ENCODE data around the gene UBAP2L.
"Not testable (repeated sequence)": the region's sequence is repeated elsewhere in the genome, so short reads cannot be mapped to it uniquely, and the experiment has no call there.

Gene UBAP2L

DNA sequence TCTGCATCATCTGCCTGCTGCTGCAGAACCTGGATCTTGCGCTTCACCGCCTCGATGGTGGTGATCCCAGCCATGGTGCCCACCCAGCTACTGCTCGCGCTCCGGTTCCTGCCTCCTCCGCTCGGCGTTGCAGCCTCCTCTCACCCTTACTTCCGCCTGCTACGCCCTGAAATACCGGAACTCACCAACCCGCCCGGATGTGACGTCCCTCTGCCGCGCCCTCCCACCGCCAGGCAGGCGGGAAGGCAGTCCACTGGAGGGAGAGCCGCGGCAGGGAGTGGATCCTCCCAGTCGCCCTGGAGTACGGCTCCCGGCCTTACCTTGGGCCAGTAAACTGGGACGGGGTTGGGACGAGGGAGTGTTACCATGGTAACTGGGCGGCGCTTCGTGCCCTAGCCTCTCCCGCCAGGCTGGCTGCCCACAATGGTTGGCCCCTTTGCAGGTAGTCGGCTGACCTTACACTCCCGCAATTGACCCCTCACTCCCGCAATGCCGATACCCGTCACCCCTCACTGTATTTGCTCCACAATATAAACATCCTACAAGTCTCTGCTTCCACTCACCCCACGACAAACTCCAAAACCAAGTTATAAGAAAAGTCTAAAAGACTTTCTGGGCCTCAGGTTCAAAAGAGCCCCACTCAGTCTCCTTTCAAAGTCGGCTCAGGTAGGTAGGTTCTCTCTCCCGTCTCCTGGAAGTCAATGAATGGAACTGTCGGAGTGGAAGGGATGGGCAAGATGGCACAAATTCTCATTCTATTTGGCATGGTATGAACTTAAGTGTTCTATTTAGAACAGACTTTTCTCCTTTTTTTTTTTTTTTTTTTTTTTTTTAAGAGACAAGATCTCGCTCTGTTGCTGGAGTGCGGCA lies 37.5 kb upstream of the UBAP2L start:
- Histone ChIP-seq H3K27ac (ENCODE audit: low read depth, low read length) (peak overlapping the region; percentile 68; the same call in 1 of the 2 replicates), H3K4me1 (ENCODE audit: control insufficient read depth, insufficient read depth, low read length) (peaks cover 46% of the 10 kb centered on the region)

DNA sequence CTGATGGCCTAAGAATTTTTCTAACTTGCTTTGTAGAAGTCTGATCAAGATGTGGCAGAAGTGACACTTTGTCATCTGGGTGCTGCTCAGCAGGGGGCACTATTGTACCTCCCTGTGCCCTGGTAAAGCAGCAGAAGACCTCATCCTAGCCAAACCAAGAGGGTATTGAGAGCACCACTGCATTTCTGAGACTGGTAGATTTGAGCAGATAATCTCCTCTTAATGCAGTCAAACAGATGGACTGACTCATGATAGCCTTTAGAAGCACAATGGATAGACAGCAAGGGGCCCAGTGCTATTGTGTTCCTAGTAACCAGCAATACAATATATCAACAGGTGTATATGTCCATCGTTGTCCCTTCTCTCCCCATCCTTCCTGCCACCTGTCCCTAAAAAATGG lies 34.6 kb upstream of the UBAP2L start:
- no peaks in the 10 kb centered on the region for H3K9me3 ChIP-seq (ENCODE audit: control insufficient read depth, insufficient read depth, low read depth, low read length)

More for the DNA sequence above, 37.5 kb upstream of the UBAP2L start:
- H3K4me3 ChIP-seq (ENCODE audit: low read depth, low read length), result peak overlapping the region; percentile 94
- peak overlapping the region; percentile 86 for H3K9ac ChIP-seq (ENCODE audit: low read length)
- peaks cover 19% of the 10 kb centered on the region for H3K36me3 ChIP-seq (ENCODE audit: control insufficient read depth, insufficient read depth, low read length)
- no peaks in the 10 kb centered on the region for H3K27me3 ChIP-seq (ENCODE audit: control insufficient read depth, insufficient read depth, low read length)
- H3K9me3 ChIP-seq (ENCODE audit: control insufficient read depth, insufficient read depth, low read depth, low read length), result no peaks in the 10 kb centered on the region

DNA sequence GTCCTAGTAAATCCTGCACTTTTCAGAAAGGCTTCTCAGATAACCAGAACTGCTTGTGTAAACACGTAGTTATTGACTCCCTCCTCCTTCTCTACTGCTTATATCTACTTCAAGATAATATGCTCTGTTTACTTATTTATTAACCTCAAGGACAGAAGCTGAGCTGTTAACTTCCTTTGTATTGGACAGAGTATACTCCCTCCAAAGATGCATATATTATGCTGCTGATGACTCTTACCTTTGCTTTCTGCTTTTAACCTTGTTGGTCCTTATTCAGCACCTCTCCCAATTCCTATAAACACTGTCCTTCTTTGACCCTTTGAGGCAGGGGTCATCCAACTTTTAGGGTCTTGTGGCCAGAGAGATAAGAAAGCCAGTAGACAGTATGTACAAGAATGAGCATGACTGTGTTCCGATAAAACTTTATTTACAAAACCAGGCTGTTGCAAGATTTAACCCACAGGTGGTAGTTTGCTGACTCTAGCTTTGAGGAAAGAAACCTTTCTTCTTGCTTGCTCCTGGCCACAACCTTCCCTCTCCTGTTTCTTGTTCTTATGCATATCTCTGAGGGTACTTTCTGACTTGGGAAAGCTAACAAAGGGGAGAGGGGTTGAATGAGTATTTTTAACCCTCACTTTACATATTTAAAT lies 33.8 kb upstream of the UBAP2L start:
- H3K4me3 ChIP-seq (ENCODE audit: low read depth, low read length), result peak overlapping the region; percentile 24; the same call in 1 of the 2 replicates
- H3K4me1 ChIP-seq (ENCODE audit: control insufficient read depth, insufficient read depth, low read length), result peaks cover 20% of the 10 kb centered on the region
- H3K9ac ChIP-seq (ENCODE audit: low read length), result no peak overlapping the region
- H3K9me3 ChIP-seq (ENCODE audit: control insufficient read depth, insufficient read depth, low read depth, low read length), result no peaks in the 10 kb centered on the region
- H3K27ac ChIP-seq (ENCODE audit: low read depth, low read length), result peak overlapping the region; percentile 4; the same call in 1 of the 2 replicates
- no peaks in the 10 kb centered on the region for H3K36me3 ChIP-seq (ENCODE audit: control insufficient read depth, insufficient read depth, low read length)
- H3K27me3 ChIP-seq (ENCODE audit: control insufficient read depth, insufficient read depth, low read length), result no peaks in the 10 kb centered on the region; the same call in 1 of the 2 replicates

More for the DNA sequence above, 34.6 kb upstream of the UBAP2L start:
- Histone ChIP-seq H3K9ac (ENCODE audit: low read length) (no peak overlapping the region), H3K36me3 (ENCODE audit: control insufficient read depth, insufficient read depth, low read length) (no peaks in the 10 kb centered on the region), H3K27ac (ENCODE audit: low read depth, low read length) (no peak overlapping the region), H3K4me3 (ENCODE audit: low read depth, low read length) (no peak overlapping the region; the same call in 1 of the 2 replicates), H3K27me3 (ENCODE audit: control insufficient read depth, insufficient read depth, low read length) (no peaks in the 10 kb centered on the region), H3K4me1 (ENCODE audit: control insufficient read depth, insufficient read depth, low read length) (peaks cover 20% of the 10 kb centered on the region)

DNA sequence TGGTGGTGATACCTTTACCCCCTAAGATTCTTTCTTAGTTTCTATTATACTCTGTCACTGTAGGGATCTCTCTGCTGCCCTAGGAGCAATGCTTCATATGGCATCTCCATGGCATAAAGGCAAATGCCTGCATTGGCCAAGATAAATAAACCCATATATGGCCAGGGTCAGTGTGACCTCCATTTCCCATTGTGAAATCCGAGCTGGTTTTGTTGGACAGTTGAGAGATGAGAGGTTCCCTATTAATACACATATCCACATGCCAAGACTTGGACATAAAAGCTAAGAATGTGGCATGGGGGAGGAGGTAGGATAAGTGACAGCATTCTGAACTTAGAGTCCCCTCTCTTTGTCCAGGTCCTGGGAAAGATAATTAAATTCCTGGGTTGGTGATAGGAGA lies 30.2 kb upstream of the UBAP2L start:
- Histone ChIP-seq H3K4me1 (ENCODE audit: control insufficient read depth, insufficient read depth, low read length) (peaks cover 24% of the 10 kb centered on the region), H3K27ac (ENCODE audit: low read depth, low read length) (no peak overlapping the region), H3K9ac (ENCODE audit: low read length) (no peak overlapping the region), H3K27me3 (ENCODE audit: control insufficient read depth, insufficient read depth, low read length) (peaks cover 15% of the 10 kb centered on the region; the same call in 1 of the 2 replicates), H3K36me3 (ENCODE audit: control insufficient read depth, insufficient read depth, low read length) (no peaks in the 10 kb centered on the region), H3K9me3 (ENCODE audit: control insufficient read depth, insufficient read depth, low read depth, low read length) (no peaks in the 10 kb centered on the region), H3K4me3 (ENCODE audit: low read depth, low read length) (no peak overlapping the region)

DNA sequence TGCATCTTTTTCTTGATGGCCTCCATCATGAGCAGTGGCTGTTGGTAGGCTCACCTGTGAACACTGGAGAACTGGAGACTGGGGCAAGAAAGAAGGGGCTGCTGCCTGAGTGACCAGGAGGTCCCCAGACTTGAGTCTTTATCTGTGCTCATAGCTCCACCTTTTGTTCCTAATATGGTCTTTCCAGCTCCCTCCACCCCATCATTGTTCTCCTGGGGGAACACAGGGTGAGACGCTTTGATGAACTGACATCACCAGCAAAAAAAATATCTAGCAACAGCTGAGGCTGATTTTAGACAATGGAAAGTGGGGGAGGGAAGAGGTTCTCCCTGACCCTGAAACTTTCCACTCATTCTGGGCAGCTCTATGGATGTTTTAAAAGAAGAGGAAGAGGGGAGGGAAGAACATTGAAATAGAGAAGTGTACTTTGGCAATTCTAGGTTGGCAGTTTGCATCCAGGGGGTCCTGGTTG lies 28.7 kb upstream of the UBAP2L start, which contains the start of gene TPM3:
TPM3 (minus strand) TSS at position 111 of the 472 bp plus-strand sequence; CDS start at position 29, 82 bp downstream.
- Histone ChIP-seq H3K27ac (ENCODE audit: low read depth, low read length) (no peak within 1 kb of the TSS), H3K9ac (ENCODE audit: low read length) (no peak within 1 kb of the TSS)

DNA sequence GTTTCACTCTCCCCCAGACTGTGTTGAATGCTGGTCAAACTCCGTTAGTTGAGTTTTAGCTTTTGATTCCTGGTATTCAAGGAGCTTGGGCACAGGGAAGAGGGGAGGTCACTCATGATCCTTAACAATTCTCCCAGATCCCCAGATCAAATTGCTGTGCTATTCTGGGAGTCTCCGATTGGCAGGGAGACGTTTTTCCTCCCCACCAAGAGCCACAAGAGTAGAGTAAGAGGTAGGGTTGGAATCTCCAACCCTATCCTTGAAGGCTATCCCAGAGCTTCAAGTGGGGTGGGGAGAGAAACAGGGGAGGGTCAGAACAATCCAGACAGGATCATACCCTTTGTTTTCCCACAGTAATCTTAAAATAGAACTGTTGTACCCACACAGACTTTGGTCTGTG lies 28.3 kb upstream of the UBAP2L start:
- H3K4me1 ChIP-seq (ENCODE audit: control insufficient read depth, insufficient read depth, low read length), result peaks cover 11% of the 10 kb centered on the region; the same call in 1 of the 2 replicates
- H3K36me3 ChIP-seq (ENCODE audit: control insufficient read depth, insufficient read depth, low read length), result no peaks in the 10 kb centered on the region
- H3K27ac ChIP-seq (ENCODE audit: low read depth, low read length), result no peak overlapping the region
- H3K9ac ChIP-seq (ENCODE audit: low read length), result no peak overlapping the region
- H3K4me3 ChIP-seq (ENCODE audit: low read depth, low read length), result no peak overlapping the region
- H3K27me3 ChIP-seq (ENCODE audit: control insufficient read depth, insufficient read depth, low read length), result peaks cover 15% of the 10 kb centered on the region; the same call in 1 of the 2 replicates
- no peaks in the 10 kb centered on the region for H3K9me3 ChIP-seq (ENCODE audit: control insufficient read depth, insufficient read depth, low read depth, low read length)

More for the DNA sequence above, 28.7 kb upstream of the UBAP2L start, which contains the start of gene TPM3:
- H3K4me3 ChIP-seq (ENCODE audit: low read depth, low read length), result no peak within 1 kb of the TSS
- H3K4me1 ChIP-seq (ENCODE audit: control insufficient read depth, insufficient read depth, low read length), result peaks cover 15% of the 10 kb centered on the region
- H3K9me3 ChIP-seq (ENCODE audit: control insufficient read depth, insufficient read depth, low read depth, low read length), result no peaks in the 10 kb centered on the region
- no peaks in the 10 kb centered on the region for H3K36me3 ChIP-seq (ENCODE audit: control insufficient read depth, insufficient read depth, low read length)
- peaks cover 15% of the 10 kb centered on the region; the same call in 1 of the 2 replicates for H3K27me3 ChIP-seq (ENCODE audit: control insufficient read depth, insufficient read depth, low read length)

DNA sequence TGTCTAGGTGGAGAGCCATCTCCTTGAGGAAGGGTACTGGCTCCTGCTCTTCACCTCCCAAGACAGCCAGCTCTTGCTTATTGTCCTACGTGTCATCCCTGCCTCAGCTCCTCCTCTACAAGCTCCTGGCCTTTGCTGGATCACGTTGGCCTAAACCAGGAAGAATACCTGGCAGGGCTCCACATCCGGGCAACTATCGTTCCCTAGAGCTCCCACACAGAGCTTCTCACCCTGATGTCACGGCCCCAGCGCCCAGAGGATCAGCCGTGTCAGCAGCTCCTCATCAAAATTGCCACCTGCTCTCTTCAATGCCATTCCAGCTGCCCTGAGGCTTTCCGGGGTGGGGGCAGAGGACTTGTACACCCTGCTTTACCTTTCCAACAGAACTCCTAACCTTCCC lies 26.9 kb upstream of the UBAP2L start:
- H3K36me3 ChIP-seq (ENCODE audit: control insufficient read depth, insufficient read depth, low read length), result no peaks in the 10 kb centered on the region
- no peak overlapping the region for H3K4me3 ChIP-seq (ENCODE audit: low read depth, low read length)
- H3K27ac ChIP-seq (ENCODE audit: low read depth, low read length), result no peak overlapping the region
- no peaks in the 10 kb centered on the region for H3K9me3 ChIP-seq (ENCODE audit: control insufficient read depth, insufficient read depth, low read depth, low read length)
- H3K9ac ChIP-seq (ENCODE audit: low read length), result no peak overlapping the region
- peaks cover 7% of the 10 kb centered on the region; the same call in 1 of the 2 replicates for H3K4me1 ChIP-seq (ENCODE audit: control insufficient read depth, insufficient read depth, low read length)
- peaks cover 15% of the 10 kb centered on the region; the same call in 1 of the 2 replicates for H3K27me3 ChIP-seq (ENCODE audit: control insufficient read depth, insufficient read depth, low read length)

DNA sequence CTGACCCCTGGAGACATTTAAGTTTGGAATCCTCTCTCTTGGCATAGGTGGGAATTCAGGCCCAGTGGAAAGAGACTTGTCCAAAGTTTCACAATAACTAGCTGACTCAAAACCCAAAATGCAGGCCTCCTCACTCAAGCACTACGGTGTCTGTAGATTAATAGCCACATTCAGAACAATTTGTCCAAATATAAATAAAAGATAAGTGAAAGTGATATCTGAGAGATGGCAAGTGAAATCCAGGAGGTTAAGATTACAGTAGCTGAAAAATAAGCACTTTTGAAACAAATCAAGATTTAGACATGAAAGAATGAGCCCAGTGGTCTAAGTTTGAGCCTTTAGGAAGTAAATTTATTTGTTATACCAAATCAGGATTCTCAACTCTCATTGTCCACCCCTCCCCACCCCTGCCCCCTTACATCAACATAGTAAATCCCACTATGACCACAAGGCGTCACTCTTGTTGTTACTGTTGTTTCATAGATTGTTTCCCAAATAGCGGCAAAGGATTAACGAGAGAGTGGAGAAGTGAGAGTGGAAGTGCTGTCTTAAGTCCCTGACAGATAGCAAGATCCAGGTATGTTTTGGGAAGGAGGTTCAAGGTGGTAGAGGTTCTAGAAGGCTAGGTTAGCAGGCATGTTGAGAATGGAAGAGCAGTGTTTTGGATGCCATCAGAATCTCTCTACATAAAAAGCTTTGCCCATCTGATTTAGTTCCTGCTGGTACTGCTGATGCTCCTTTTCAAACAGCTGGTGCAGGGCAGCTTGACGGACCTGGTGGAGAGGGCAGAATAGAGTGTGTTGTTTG lies 21.8 kb upstream of the UBAP2L start:
- Histone ChIP-seq H3K9me3 (ENCODE audit: control insufficient read depth, insufficient read depth, low read depth, low read length) (no peaks in the 10 kb centered on the region), H3K36me3 (ENCODE audit: control insufficient read depth, insufficient read depth, low read length) (no peaks in the 10 kb centered on the region), H3K4me3 (ENCODE audit: low read depth, low read length) (peak overlapping the region; percentile 32), H3K4me1 (ENCODE audit: control insufficient read depth, insufficient read depth, low read length) (peaks cover 4% of the 10 kb centered on the region), H3K27me3 (ENCODE audit: control insufficient read depth, insufficient read depth, low read length) (peaks cover 5% of the 10 kb centered on the region; the same call in 1 of the 2 replicates), H3K27ac (ENCODE audit: low read depth, low read length) (no peak overlapping the region), H3K9ac (ENCODE audit: low read length) (no peak overlapping the region)

DNA sequence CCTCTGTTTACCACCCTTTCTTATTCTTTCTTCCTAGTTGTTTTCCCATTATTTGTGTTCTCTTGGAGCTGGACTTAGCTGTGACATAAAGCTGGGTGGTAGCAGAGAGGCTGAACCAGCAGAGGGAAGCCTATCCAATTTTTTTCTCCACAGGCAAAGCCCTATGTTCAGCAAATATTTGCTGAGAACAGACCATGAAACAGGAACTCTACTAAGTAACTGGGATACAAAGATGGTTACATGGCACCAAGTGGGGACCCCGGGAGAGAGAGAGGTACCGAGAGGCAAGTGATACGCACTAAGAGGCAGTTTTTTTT lies 21.2 kb upstream of the UBAP2L start:
- Histone ChIP-seq H3K4me3 (ENCODE audit: low read depth, low read length) (no peak overlapping the region), H3K9ac (ENCODE audit: low read length) (no peak overlapping the region), H3K9me3 (ENCODE audit: control insufficient read depth, insufficient read depth, low read depth, low read length) (no peaks in the 10 kb centered on the region), H3K4me1 (ENCODE audit: control insufficient read depth, insufficient read depth, low read length) (peaks cover 4% of the 10 kb centered on the region), H3K27ac (ENCODE audit: low read depth, low read length) (no peak overlapping the region), H3K36me3 (ENCODE audit: control insufficient read depth, insufficient read depth, low read length) (no peaks in the 10 kb centered on the region), H3K27me3 (ENCODE audit: control insufficient read depth, insufficient read depth, low read length) (no peaks in the 10 kb centered on the region)

DNA sequence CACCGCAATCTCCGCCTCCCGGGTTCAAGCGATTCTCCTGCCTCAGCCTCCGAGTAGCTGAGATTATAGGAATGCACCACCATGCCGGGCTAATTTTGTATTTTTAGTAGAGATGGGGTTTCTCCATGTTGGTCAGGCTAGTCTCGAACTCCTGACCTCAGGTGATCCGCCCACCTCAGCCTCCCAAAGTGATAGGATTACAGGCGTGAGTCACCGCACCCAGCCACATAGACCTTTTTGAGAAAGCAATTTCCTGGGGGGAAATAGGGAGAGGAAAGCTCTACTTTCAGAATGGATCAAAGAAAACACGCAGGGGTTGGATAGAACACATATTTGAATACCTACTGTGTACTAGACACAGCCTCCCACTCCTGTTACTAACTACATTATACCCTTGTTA lies 15.0 kb upstream of the UBAP2L start:
- H3K27ac ChIP-seq (ENCODE audit: low read depth, low read length); H3K27me3 ChIP-seq (ENCODE audit: control insufficient read depth, insufficient read depth, low read length); H3K4me1 ChIP-seq (ENCODE audit: control insufficient read depth, insufficient read depth, low read length); H3K9ac ChIP-seq (ENCODE audit: low read length); H3K4me3 ChIP-seq (ENCODE audit: low read depth, low read length); H3K9me3 ChIP-seq (ENCODE audit: control insufficient read depth, insufficient read depth, low read depth, low read length): not testable (repeated sequence)
- peaks cover 47% of the 10 kb centered on the region for H3K36me3 ChIP-seq (ENCODE audit: control insufficient read depth, insufficient read depth, low read length)
